CD4-positive, alpha-beta T cell (primary cell): ENCODE results near the gene BICD1. TPM values are rescaled to one million over a fixed set of nuclear protein-coding genes. Genes with fewer than 3 reads are reported as not detected.

Experiments used
- ATAC-seq: fragments of 200-7000 bp; cut with Tn5 transposase; one replicate; pipeline ENCODE4 v1.10.0; 2022; ENCODE audit warnings: mild to moderate bottlenecking; ENCODE audit not compliant: poor library complexity
- CTCF ChIA-PET: fragments of 350-600 bp; sonication (Branson Sonifier 250); formaldehyde crosslinking; loops from one replicate; lab custom pipeline; 2021; ENCODE audit warnings: antibody characterized with exemption, inconsistent platforms; lab: Charles Lee
- POLR2A ChIA-PET: fragments of 350-600 bp; sonication (Branson Sonifier 250); formaldehyde crosslinking; loops from one replicate; lab custom pipeline; 2021; ENCODE audit warnings: antibody characterized with exemption, inconsistent platforms; lab: Charles Lee
- DNase-seq, 14 experiments: peaks; one replicate each; pipeline ENCODE4 v3.0.0-alpha.2; 2013 to 2020; ENCODE audit warnings: mixed read lengths in 2 of 14
- H3K27ac ChIP-seq, 2 donors: one replicate each; pipeline versions ENCODE4 v1.5.1 to v1.7.0; 2013; ENCODE audit warnings: low read length in 2 of 2, low read depth in 1 of 2, mild to moderate bottlenecking in 1 of 2
- H3K27me3 ChIP-seq, 2 experiments: 1 replicate in 1 of 2; 2 replicates in 1 of 2; pipeline versions ENCODE4 v1.6.1 to v1.7.0; 2013; ENCODE audit warnings: low read length in 2 of 2, control low read depth in 1 of 2, mild to moderate bottlenecking in 1 of 2, moderate library complexity in 1 of 2; ENCODE audit not compliant: insufficient read depth in 2 of 2, control insufficient read depth in 1 of 2
- H3K36me3 ChIP-seq: one replicate; pipeline ENCODE4 v1.6.1; 2013; ENCODE audit warnings: low read length, control low read depth; ENCODE audit not compliant: insufficient read depth
- H3K4me1 ChIP-seq: one replicate; pipeline ENCODE4 v1.6.1; 2013; ENCODE audit warnings: low read length, control low read depth; ENCODE audit not compliant: insufficient read depth
- H3K4me3 ChIP-seq: one replicate; pipeline ENCODE4 v1.5.1; 2013; ENCODE audit warnings: mild to moderate bottlenecking, low read length, moderate library complexity
- H3K9me3 ChIP-seq, 2 experiments: 1 replicate in 1 of 2; 2 replicates in 1 of 2; pipeline versions ENCODE4 v1.6.1 to v1.7.0; 2013; ENCODE audit warnings: low read length in 2 of 2, mild to moderate bottlenecking in 2 of 2, control low read depth in 1 of 2, moderate library complexity in 1 of 2; ENCODE audit not compliant: control insufficient read depth in 1 of 2, insufficient read depth in 1 of 2
- H3K27ac Mint-ChIP-seq: one replicate; pipeline ENCODE4 v1.8.0; 2020; ENCODE audit warnings: mixed read lengths
- H3K27me3 Mint-ChIP-seq: one replicate; pipeline ENCODE4 v1.8.0; 2021; ENCODE audit warnings: mixed read lengths
- H3K36me3 Mint-ChIP-seq: one replicate; pipeline ENCODE4 v1.8.0; 2021; ENCODE audit warnings: low read depth, mixed read lengths
- H3K4me1 Mint-ChIP-seq: one replicate; pipeline ENCODE4 v1.8.0; 2021; ENCODE audit warnings: low read depth, mixed read lengths
- H3K4me3 Mint-ChIP-seq: one replicate; pipeline ENCODE4 v1.8.0; 2020; ENCODE audit warnings: mild to moderate bottlenecking, mixed read lengths
- H3K9me3 Mint-ChIP-seq: one replicate; pipeline ENCODE4 v1.8.0; 2020; ENCODE audit warnings: mixed read lengths
- CTCF ChIP-seq: fragments of 200-600 bp; IDR thresholded peaks from one replicate; pipeline ENCODE4 v1.8.0; 2022; ENCODE audit warnings: antibody characterized with exemption, mild to moderate bottlenecking
- intact Hi-C, 2 experiments: fragments of 100-400 bp; cut with DNase I in 1 of 2; cut with micrococcal nuclease in 1 of 2; formaldehyde crosslinking; loops; one replicate each; pipeline versions ENCODE4 v1.15.1 to v1.9.0; 2023 to 2025; cut with DNase I, micrococcal nuclease
- total RNA-seq, 174 experiments: library from RNA in 2 of 174; stranded (reverse) in 2 of 174; gene quantifications; one replicate each; pipeline ENCODE4 v1.2.3 and lab custom pipeline; 2021 to 2026

Gene BICD1
- total RNA-seq, 2 experiments from 2014 or later: 13.5 to 14.3 TPM

DNA sequence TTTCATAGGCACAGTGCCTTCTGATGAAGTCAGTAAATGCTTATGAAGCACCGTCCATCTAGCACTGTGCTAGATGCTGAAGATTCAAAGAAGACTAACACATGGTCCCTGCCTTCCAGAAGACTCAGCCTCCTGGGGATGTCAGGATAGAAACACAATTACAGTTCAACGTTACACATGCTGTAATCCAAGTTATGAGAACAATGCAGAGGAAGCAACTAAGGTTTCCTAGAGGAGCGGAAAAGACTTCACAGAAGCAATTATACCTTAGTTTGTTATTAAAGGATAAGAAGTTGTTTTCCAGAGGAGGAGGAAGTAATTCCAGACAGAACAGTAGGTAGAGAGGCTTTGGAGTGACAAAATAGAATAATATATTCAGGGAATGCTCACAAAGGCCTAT is 225.8 kb downstream of the BICD1 start:
- Histone ChIP-seq H3K36me3 (peaks cover 2% of the 10 kb centered on the region), H3K9me3 (no peaks in the 10 kb centered on the region), H3K27ac (no peak overlapping the region), H3K4me1 (no peaks in the 10 kb centered on the region), H3K27me3 (no peaks in the 10 kb centered on the region), H3K4me3 (no peak overlapping the region)
- ChIA-PET POLR2A (no interaction called here), CTCF (no interaction called here)
- no peak overlapping the region for H3K4me3 Mint-ChIP-seq
- no peak for TF ChIP-seq CTCF
- H3K4me1 Mint-ChIP-seq: no peaks in the 10 kb centered on the region
- no peaks in the 10 kb centered on the region for H3K27me3 Mint-ChIP-seq
- intact Hi-C loops: no loop called here
- DNase-seq (no peak), ATAC-seq (no peak)
- no peaks in the 10 kb centered on the region for H3K9me3 Mint-ChIP-seq
- peaks cover 21% of the 10 kb centered on the region for H3K36me3 Mint-ChIP-seq
- H3K27ac Mint-ChIP-seq: no peak overlapping the region

DNA sequence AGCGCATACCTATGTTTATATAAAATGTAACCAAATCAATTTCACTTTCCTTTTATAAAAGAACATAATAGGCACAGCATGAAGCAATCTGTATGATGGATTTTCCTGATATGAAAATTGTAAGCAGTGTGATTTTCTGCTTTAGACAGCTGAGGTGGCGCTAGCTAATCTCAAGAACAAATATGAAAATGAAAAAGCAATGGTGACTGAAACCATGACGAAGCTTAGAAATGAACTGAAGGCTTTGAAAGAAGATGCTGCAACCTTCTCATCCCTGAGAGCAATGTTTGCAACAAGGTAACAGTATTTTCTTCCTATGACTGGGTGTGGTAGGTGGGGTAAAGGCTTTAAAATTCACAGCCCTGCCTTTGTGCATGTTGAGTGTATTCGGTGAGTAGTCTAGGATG is 227.7 kb downstream of the BICD1 start:
- Mint-ChIP-seq H3K9me3 (no peaks in the 10 kb centered on the region), H3K27me3 (no peaks in the 10 kb centered on the region), H3K4me3 (no peak overlapping the region), H3K36me3 (peaks cover 25% of the 10 kb centered on the region), H3K4me1 (no peaks in the 10 kb centered on the region), H3K27ac (no peak overlapping the region)
- no peak overlapping the region for H3K27ac ChIP-seq
- peaks cover 17% of the 10 kb centered on the region for H3K36me3 ChIP-seq
- ATAC-seq: no peak
- DNase-seq: peak in 1 of 14 experiments; percentile 1
- no peaks in the 10 kb centered on the region for H3K27me3 ChIP-seq
- POLR2A ChIA-PET: interaction anchor here (0.6 kb wide), 1 partner anchor 92 kb away, joined by 3 read pairs; no protein-coding TSS in a partner anchor
- H3K4me3 ChIP-seq: peak overlapping the region; percentile 34
- intact Hi-C loops: no loop called here
- no peak for TF ChIP-seq CTCF
- no peaks in the 10 kb centered on the region for H3K9me3 ChIP-seq
- CTCF ChIA-PET: interaction anchor here (1.7 kb wide), 1 partner anchor 22 kb away, joined by 4 read pairs; no protein-coding TSS in a partner anchor
- no peaks in the 10 kb centered on the region for H3K4me1 ChIP-seq

DNA sequence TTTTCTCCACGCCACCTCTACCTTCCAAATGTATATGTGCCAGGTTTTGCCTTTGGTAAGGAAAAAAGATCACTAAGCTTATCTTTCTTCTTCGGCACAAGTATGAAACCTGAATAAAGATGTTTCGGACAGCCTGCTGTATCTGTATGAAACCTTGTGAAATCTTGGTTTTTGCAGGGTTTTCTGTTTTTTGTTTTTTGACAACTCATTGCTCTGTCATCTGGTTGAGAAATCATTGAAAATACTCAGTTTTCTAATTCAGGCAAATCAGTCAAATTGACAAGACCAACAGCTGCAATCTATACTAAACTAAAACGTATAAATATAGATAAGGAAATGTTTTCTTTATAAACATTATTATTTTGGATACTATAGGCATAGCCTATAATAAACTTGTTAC is 229.6 kb downstream of the BICD1 start:
- H3K4me1 ChIP-seq: no peaks in the 10 kb centered on the region
- intact Hi-C loops: no loop called here
- no peaks in the 10 kb centered on the region for H3K9me3 ChIP-seq
- POLR2A ChIA-PET: no interaction called here
- no peaks in the 10 kb centered on the region for H3K27me3 ChIP-seq
- DNase-seq (no peak), ATAC-seq (no peak)
- no peaks in the 10 kb centered on the region for H3K27me3 Mint-ChIP-seq
- no peak overlapping the region for H3K27ac Mint-ChIP-seq
- H3K36me3 Mint-ChIP-seq: peaks cover 34% of the 10 kb centered on the region
- no peaks in the 10 kb centered on the region for H3K9me3 Mint-ChIP-seq
- no peaks in the 10 kb centered on the region for H3K4me1 Mint-ChIP-seq
- no peak overlapping the region for H3K4me3 Mint-ChIP-seq
- no peak overlapping the region for H3K27ac ChIP-seq
- H3K4me3 ChIP-seq: no peak overlapping the region
- CTCF ChIA-PET: no interaction called here
- peaks cover 17% of the 10 kb centered on the region for H3K36me3 ChIP-seq
- no peak for TF ChIP-seq CTCF
